Left renal pelvis (tissue), 4 donors: ENCODE measurements around the gene TOB1. TPM values are rescaled to one million over a fixed set of nuclear protein-coding genes. Genes with fewer than 3 reads are reported as not detected.

Experiments used
- DNase-seq, 4 donors: peaks; one replicate each; pipeline ENCODE4 v3.0.0-alpha.2; 2013; ENCODE audit warnings: low read depth in 4 of 4, low spot score in 3 of 4
- polyA plus RNA-seq, 4 donors: library from polyadenylated mRNA; unstranded; fragments of 120-200 nt; gene quantifications; one replicate each; pipeline ENCODE4 v1.2.1, GENCODE V29; 2013; ENCODE audit not compliant: insufficient read length in 4 of 4

TOB1 gene
- polyA plus RNA-seq, result 10 to 100 TPM; 45.2 to 70.8 (median 47.9) TPM

- DNase-seq, result peak; percentile 80 to 93 (median 90)
Measured at GRCh38 chr17:50866261-50866949, at the start of gene TOB1. TSS of gene TOB1 (minus strand) at chr17:50866354. CDS start at chr17:50864017, 2,337 bp downstream.

- no peak for DNase-seq
Measured at GRCh38 chr17:50914505-50915063, 48.4 kb upstream of the TOB1 start.

DNA sequence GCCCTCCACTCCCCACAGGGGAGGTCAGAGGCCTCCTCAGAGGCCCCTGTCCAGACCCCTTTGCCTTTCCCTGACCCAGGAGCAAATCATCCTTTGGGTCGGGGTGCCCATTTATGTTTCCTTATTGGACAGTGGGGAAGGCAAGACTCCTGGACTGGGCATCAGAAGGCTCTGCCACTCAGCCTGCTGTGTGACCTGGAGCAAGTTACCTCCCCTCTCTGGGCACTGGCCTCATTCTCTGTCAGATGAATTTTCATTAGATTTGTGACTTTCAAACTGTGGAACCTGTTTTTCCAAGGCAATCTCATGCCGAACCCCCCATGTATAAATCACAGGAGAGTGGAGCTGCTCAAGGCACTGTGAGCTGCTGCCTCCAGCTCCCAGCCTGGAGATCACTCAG lies 47.0 kb upstream of the TOB1 start:
- DNase-seq, result no peak

GRCh38 chr17:50911890-50912289 lies 45.7 kb upstream of the TOB1 start:
- no peak for DNase-seq

GRCh38 chr17:50911450-50911849 lies 45.3 kb upstream of the TOB1 start:
- no peak for DNase-seq

DNA sequence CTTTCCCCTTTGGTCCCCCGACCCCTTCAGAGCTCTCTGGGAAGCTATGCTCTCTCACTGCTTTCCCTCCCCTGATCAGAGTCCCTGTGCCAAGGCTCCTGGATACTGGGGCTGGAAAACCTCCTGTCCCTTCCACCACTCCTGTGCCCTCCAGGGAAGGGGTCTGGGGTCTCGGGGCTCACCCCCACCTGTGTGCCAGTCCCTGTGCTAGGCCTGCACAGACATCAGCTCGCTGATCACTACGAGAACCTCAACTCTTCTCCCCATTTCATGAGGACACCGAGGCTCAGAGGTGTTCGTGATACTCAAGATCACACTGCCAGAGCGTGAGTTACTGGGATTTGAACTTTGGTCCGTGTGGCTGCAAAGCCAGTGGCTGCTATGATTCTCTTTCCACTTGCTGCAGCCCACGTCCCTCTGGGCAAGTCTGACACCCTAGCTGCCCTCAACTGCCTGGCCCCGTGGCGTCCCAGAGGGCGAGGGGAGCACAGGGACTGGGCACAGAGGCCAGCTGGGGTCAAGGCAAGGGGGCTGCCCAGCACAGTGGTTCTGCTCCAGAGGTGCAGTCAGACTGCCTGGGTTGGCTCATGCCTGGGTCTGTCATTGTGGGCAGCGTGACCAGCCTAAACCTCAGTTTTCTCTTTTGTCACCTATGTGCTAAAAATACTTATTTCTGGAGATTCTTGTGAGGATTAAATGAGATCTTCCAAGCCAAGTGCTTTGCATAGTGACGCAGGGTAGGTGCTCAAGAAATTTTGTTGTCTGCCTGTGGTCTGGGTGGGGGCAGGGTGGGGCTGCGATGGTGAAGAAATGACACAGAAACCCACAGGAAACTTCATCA lies 43.8 kb upstream of the TOB1 start:
- no peak for DNase-seq

DNA sequence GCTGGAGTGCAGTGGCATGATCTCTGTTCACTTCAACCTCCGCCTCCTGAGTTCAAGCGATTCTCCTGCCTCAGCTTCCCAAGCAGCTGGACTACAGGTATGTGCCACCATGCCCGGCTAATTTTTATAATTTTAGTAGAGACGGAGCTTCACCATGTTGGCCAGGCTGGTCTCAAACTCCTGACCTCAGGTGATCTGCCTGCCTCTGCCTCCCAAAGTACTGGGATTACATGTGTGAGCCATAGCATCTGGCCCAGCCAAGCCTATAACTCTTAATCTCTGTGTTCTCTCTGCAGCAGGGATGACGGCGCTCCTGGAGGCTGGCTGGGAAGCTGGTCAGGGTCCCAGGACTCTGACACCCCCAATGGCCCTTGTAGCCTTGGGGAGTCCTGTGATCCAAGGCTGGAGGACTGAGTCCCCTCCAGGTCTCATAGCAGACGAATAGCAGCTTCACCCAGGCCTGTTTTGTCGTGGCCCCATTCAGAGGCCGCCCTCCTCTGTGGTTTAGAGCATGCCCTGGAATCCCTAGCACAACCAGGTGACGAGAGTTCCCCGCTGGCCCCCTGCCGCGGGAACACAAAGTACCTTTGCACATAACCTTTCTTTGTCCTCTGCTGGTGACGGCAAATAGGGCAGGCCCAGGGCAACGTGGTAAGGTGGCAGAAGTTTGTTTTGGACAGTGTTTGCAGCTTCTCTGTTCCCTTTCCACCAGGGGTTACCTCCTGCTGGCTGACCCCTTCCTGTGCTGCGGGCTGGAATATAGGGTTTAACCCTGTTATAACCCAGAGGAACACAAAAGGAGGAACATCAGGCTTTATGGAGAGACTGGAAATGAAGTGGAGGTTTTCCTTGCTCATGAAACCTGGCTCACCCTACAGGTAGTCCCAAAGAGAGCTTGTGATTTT lies 43.0 kb upstream of the TOB1 start:
- no peak for DNase-seq

GRCh38 chr17:50908140-50908859 lies 42.1 kb upstream of the TOB1 start:
- DNase-seq, result no peak

GRCh38 chr17:50906443-50906842 lies 40.3 kb upstream of the TOB1 start:
- DNase-seq, result no peak

GRCh38 chr17:50905460-50905803 lies 39.3 kb upstream of the TOB1 start:
- no peak for DNase-seq

GRCh38 chr17:50904518-50905459 lies 38.6 kb upstream of the TOB1 start:
- DNase-seq, result no peak

GRCh38 chr17:50903604-50904517 lies 37.7 kb upstream of the TOB1 start:
- DNase-seq, result no peak

GRCh38 chr17:50902372-50903353 lies 36.5 kb upstream of the TOB1 start:
- no peak for DNase-seq

GRCh38 chr17:50900383-50900892 lies 34.3 kb upstream of the TOB1 start:
- DNase-seq, result no peak

GRCh38 chr17:50899559-50900319 lies 33.6 kb upstream of the TOB1 start:
- no peak for DNase-seq

- DNase-seq, result no peak
Measured at GRCh38 chr17:50899005-50899460, 32.9 kb upstream of the TOB1 start.
